Measurements from ENCODE around the gene CLRN3.

DNA sequence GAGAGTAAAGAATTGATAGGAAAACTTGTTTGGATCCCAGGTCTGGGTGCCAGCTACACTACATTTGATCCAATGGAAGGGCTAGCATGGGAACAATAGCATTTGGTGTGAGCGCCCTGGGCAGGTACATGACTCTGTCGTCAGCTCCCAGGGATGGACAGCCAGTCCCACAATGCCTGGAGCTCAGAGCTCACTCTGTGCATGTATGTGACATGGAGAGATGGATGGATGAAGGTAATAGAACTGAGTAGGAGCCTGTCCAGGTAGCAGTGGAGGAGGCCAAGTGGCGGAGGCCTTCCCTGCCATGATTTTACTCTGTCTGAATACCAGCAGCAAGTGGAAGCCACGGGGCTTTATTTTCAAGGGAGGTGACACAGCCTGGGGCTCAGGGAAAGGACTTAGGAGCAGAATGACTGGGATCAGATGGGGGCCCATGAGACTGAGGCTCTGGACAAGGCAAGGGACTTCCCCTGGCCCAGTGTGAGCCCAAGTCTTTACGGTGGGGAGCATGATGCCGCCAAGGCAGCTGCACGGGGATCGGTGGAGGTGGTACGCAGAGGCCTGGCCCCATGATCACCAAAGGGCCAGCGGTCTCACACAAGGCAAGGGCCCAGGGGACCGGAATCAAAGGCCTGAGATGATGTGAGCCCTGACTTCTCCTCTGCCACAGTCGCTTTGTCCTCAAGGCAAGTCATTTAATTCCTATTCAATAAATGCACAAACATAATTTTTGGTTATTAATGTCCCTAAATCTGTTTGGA, 20.0 kb upstream of the CLRN3 start:
- TF ChIP-seq CTCF (IDR thresholded peaks at IDR 0.05) (no peak), POLR2A (IDR thresholded peaks at IDR 0.05) (no peak)

Measured in uterus (tissue), 2 donors.